PC-9 (cell line): ENCODE results near the gene THSD7B.

Experiments used
- CTCF ChIP-seq: fragments of 200-600 bp; sonication (generic); conservative IDR thresholded peaks from 2 replicates; pipeline ENCODE4 v1.6.1; 2017; ENCODE audit warnings: mixed run types, antibody characterized with exemption, mild to moderate bottlenecking, moderate library complexity
- EZH2 ChIP-seq: fragments of 200-600 bp; sonication (generic); IDR thresholded peaks from 2 replicates; pipeline ENCODE4 v1.8.0; 2017; ENCODE audit warnings: antibody characterized with exemption, low read depth

- TF ChIP-seq CTCF (no peak), EZH2 (no peak)
Measured at GRCh38 chr2:137316075-137316474, 550.7 kb downstream of the THSD7B start.
